HFF-Myc (cell line): ENCODE data around the gene STIMATE.

ENCODE experiments used
- DNase-seq: peaks from one replicate; pipeline ENCODE4 v3.0.0-alpha.2; 2011; ENCODE audit warnings: low read depth; ENCODE audit errors: extremely low read depth
- H3K4me3 ChIP-seq: replicated peaks from 2 replicates; pipeline ENCODE4 v1.5.1; 2011; ENCODE audit warnings: low read depth, mild to moderate bottlenecking, control low read depth, low read length
- TF ChIP-seq, protein P1 (sequence below): IDR thresholded peaks from 2 replicates; pipeline ENCODE4 v1.5.1; 2012; ENCODE audit warnings: mild to moderate bottlenecking, low read depth, low read length, control low read depth; ENCODE audit errors: missing control alignments

Gene STIMATE

DNA sequence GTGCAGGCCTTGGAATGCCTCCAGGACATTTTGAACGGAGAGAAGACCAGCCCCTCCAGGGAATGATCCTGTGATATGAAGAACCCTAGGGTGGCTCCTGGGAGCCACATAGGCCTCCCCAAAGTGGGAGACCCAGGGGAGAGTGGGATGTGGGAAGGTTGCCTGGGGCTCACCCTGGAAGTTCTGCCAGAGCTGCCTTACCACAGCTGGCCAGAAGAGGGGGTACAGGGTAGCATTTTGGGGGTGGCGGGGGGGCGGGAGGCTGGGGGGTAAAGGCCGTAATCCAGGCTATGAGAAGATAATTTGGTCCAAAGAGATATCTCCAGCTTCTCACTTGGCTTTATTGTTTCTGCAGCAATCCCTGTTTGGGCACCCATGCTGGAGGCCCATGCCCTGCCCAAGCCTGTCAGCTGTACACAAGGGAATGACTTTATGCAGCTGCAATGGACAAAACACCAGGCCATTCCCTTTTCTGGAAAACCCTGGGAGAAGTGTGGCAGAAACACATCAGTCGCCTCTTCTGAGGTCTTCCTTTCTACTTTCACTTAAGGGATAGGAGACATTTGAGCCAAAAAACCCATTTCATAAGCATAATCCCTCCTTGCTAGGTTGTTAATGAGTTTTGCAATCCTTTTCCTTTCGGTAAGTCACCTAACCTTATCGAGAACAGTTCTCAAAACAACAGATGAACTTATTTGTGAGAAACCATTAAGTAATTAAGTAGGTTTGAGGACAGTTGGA is 51.5 kb downstream of the STIMATE start:
- DNase-seq, result no peak
- H3K4me3 ChIP-seq, result no peak overlapping the region
- TF ChIP-seq, protein P1, sequence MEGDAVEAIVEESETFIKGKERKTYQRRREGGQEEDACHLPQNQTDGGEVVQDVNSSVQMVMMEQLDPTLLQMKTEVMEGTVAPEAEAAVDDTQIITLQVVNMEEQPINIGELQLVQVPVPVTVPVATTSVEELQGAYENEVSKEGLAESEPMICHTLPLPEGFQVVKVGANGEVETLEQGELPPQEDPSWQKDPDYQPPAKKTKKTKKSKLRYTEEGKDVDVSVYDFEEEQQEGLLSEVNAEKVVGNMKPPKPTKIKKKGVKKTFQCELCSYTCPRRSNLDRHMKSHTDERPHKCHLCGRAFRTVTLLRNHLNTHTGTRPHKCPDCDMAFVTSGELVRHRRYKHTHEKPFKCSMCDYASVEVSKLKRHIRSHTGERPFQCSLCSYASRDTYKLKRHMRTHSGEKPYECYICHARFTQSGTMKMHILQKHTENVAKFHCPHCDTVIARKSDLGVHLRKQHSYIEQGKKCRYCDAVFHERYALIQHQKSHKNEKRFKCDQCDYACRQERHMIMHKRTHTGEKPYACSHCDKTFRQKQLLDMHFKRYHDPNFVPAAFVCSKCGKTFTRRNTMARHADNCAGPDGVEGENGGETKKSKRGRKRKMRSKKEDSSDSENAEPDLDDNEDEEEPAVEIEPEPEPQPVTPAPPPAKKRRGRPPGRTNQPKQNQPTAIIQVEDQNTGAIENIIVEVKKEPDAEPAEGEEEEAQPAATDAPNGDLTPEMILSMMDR, result peak; percentile 24

DNA sequence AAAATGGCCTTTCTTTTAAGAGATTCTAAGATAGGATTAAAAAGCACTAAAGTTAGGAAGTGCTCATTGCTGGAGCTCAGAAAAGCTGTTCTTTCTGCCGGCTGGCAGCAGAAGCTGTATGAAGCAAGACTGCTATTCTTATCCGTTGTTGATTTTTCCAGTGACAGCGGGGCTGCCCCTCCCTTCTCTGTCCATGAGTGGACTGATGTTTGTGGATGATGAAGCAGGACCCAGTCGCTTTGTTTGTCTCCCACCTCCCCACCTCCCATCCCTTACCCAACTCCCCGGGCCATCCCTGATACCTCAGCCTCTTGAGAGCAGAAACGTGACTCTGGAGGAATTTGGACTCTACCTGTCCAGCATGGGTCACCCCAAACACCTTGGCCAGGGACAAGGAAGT is 52.2 kb downstream of the STIMATE start:
- TF ChIP-seq, protein P1, result no peak
- no peak for DNase-seq
- no peak overlapping the region for H3K4me3 ChIP-seq

DNA sequence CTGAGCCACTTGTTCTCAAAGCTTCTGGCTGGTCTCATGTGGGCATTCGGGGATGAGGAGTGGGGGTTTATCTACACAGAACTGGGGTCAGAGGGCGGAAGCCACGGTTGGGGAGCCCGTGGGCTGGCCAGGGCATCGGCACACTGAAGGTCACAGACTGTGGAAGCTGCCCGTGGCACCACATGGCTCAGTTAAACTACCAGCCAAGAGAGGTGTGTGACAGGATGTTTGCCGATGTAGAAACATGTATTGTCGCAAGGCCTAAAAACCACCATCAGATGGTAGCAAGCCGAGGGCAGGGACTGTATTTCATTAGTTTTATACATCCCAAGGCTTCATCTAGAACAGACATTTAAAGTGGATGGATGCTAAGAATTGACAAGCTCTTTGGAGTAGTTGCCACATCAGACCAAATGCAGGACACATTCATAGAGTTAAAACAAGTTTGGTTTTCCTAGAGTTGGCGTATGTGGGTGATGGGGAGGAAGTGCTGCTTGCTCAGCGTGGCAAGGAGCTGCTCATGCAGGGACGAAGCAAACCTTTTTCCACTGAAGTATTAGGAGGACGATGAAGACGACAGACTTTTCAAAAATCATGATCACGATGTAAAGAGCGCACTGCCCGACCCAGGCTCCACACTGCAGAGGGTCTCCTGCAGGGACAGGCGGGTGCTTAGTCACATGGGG is 52.9 kb downstream of the STIMATE start:
- TF ChIP-seq, protein P1, result no peak
- DNase-seq, result no peak
- no peak overlapping the region for H3K4me3 ChIP-seq

DNA sequence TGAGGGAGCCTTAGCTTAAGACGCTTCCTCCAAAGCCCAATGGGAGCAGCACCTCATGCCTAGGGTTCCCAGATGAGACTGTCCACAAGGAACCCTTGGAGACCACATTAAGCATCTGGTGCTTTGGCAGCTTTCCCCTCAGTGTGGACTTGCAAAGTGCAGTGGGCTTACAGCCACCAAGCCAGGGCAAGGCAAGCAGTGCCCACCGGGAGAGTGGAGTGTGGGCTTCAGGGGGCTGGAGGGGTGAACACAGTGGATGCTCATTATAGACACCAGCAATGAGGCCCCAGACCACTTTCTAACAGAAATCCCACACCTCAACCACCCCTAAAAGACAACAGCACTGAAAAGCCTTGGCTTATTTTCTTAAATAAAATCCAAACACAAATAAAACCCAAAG is 53.5 kb downstream of the STIMATE start:
- H3K4me3 ChIP-seq, result no peak overlapping the region
- TF ChIP-seq, protein P1, result no peak
- no peak for DNase-seq

DNA sequence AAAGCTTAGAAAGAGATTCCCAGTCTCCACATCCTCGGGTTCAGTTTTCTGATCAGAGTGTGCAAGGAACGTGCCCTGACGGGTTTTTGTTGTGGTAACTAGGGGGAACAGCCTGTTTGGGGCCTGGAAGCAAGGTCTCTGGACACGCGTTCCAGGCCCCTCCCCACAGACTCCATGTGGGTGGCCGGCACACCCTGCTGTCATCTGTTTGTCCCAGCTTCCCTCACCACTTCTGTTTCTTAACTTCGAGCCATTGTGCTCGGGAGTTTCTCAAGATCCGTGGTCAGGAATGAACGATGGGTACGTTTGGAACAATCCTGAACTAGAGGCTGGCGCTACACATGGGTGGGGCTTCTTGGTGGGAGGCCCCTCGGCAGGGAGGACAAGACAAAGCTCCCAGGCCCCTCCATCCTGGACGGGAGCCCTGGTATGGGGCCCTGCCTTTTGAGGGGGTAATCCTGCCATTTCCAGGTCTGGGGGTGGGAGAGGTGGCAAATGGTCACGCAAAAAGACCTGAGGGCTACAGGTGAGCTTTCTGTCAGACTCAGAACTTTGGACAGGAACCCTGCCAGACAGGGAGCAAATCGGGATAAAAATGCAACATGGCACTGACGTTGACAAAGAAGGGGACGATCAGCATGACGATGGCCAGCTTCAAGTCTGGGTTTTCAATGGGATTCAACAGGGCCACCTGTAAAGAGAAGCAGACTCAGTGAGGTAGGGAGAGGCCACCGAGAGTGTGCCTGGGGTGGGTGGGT is 54.1 kb downstream of the STIMATE start:
- DNase-seq, result no peak
- H3K4me3 ChIP-seq, result no peak overlapping the region
- TF ChIP-seq, protein P1, result no peak

DNA sequence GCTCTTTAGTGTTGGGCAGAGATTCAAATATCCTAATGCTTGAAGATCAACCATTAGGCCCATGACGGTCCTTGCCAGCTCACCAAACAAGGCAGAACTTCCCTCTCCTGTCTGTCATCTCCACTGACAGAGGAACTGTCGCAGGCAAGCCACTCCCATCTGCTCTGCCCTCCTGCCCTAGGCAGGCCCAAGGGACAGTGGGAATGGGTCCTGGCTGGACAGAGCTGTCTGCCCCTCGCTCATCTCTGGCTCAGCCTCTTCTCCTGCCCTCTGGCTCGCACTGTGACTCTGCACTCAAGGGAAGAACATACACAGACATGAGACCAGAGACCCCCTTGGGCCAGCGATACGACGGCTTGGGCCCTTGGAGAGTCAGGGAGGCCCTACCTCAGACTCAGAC is 54.9 kb downstream of the STIMATE start:
- H3K4me3 ChIP-seq, result no peak overlapping the region
- TF ChIP-seq, protein P1, result no peak
- no peak for DNase-seq
